ENCODE data around the gene ADIPOR2.

ADIPOR2 gene

GRCh38 chr12:1716215-1716862, 25.5 kb downstream of the ADIPOR2 start:
- Histone ChIP-seq H3K36me3 (ENCODE audit: insufficient read depth, insufficient read length, low read length) (peaks cover 26% of the 10 kb centered on the region), H3K9me3 (ENCODE audit: insufficient read depth, low read length) (peaks cover 47% of the 10 kb centered on the region; the same call in 1 of the 2 replicates), H3K27me3 (ENCODE audit: insufficient read depth, insufficient read length) (no peaks in the 10 kb centered on the region), H3K4me3 (ENCODE audit: insufficient read length, low read depth) (no peak overlapping the region), H3K9ac (ENCODE audit: insufficient read length, low read depth) (no peak overlapping the region), H3K4me1 (ENCODE audit: insufficient read depth, insufficient read length) (peaks cover 2% of the 10 kb centered on the region)
- TF ChIP-seq ZNF274 (IDR thresholded peaks at IDR 0.05; ENCODE audit: low read depth, low read length), result no peak
- TF ChIP-seq SUZ12 (IDR thresholded peaks at IDR 0.05; ENCODE audit: extremely low read depth, insufficient read depth, insufficient read length), result no peak
- TF ChIP-seq YY1 (IDR thresholded peaks at IDR 0.05; ENCODE audit: insufficient read depth, insufficient read length), result no peak
- DNase-seq (ENCODE audit: low read depth, low spot score), result no peak

GRCh38 chr12:1716911-1717310, 26.0 kb downstream of the ADIPOR2 start:
- no peak overlapping the region for H3K4me3 ChIP-seq (ENCODE audit: insufficient read length, low read depth)
- no peak for DNase-seq (ENCODE audit: low read depth, low spot score)
- peaks cover 5% of the 10 kb centered on the region for H3K4me1 ChIP-seq (ENCODE audit: insufficient read depth, insufficient read length)
- peaks cover 47% of the 10 kb centered on the region; the same call in 1 of the 2 replicates for H3K9me3 ChIP-seq (ENCODE audit: insufficient read depth, low read length)
- peaks cover 26% of the 10 kb centered on the region for H3K36me3 ChIP-seq (ENCODE audit: insufficient read depth, insufficient read length, low read length)
- H3K9ac ChIP-seq (ENCODE audit: insufficient read length, low read depth), result no peak overlapping the region
- TF ChIP-seq ZNF274 (IDR thresholded peaks at IDR 0.05; ENCODE audit: low read depth, low read length) (no peak), SUZ12 (IDR thresholded peaks at IDR 0.05; ENCODE audit: extremely low read depth, insufficient read depth, insufficient read length) (no peak), YY1 (IDR thresholded peaks at IDR 0.05; ENCODE audit: insufficient read depth, insufficient read length) (no peak)
- H3K27me3 ChIP-seq (ENCODE audit: insufficient read depth, insufficient read length), result no peaks in the 10 kb centered on the region

- DNase-seq (ENCODE audit: low read depth, low spot score), result no peak
- no peak overlapping the region for H3K4me3 ChIP-seq (ENCODE audit: insufficient read length, low read depth)
- H3K9ac ChIP-seq (ENCODE audit: insufficient read length, low read depth), result no peak overlapping the region
- peaks cover 5% of the 10 kb centered on the region for H3K4me1 ChIP-seq (ENCODE audit: insufficient read depth, insufficient read length)
- peaks cover 31% of the 10 kb centered on the region; the same call in 1 of the 2 replicates for H3K9me3 ChIP-seq (ENCODE audit: insufficient read depth, low read length)
- H3K36me3 ChIP-seq (ENCODE audit: insufficient read depth, insufficient read length, low read length), result peaks cover 14% of the 10 kb centered on the region
- no peak for TF ChIP-seq SUZ12 (IDR thresholded peaks at IDR 0.05; ENCODE audit: extremely low read depth, insufficient read depth, insufficient read length)
- no peak for TF ChIP-seq ZNF274 (IDR thresholded peaks at IDR 0.05; ENCODE audit: low read depth, low read length)
- no peak for TF ChIP-seq YY1 (IDR thresholded peaks at IDR 0.05; ENCODE audit: insufficient read depth, insufficient read length)
- no peaks in the 10 kb centered on the region for H3K27me3 ChIP-seq (ENCODE audit: insufficient read depth, insufficient read length)
Measured at GRCh38 chr12:1719139-1719538, 28.3 kb downstream of the ADIPOR2 start.

- peak; percentile 59 for DNase-seq (ENCODE audit: low read depth, low spot score)
- peaks cover 17% of the 10 kb centered on the region; the same call in 1 of the 2 replicates for H3K9me3 ChIP-seq (ENCODE audit: insufficient read depth, low read length)
- H3K27me3 ChIP-seq (ENCODE audit: insufficient read depth, insufficient read length), result no peaks in the 10 kb centered on the region
- no peak overlapping the region for H3K9ac ChIP-seq (ENCODE audit: insufficient read length, low read depth)
- H3K36me3 ChIP-seq (ENCODE audit: insufficient read depth, insufficient read length, low read length), result peaks cover 14% of the 10 kb centered on the region
- peaks cover 5% of the 10 kb centered on the region for H3K4me1 ChIP-seq (ENCODE audit: insufficient read depth, insufficient read length)
- TF ChIP-seq ZNF274 (IDR thresholded peaks at IDR 0.05; ENCODE audit: low read depth, low read length), result no peak
- TF ChIP-seq YY1 (IDR thresholded peaks at IDR 0.05; ENCODE audit: insufficient read depth, insufficient read length), result no peak
- no peak for TF ChIP-seq SUZ12 (IDR thresholded peaks at IDR 0.05; ENCODE audit: extremely low read depth, insufficient read depth, insufficient read length)
- H3K4me3 ChIP-seq (ENCODE audit: insufficient read length, low read depth), result no peak overlapping the region
Measured at GRCh38 chr12:1720494-1720893, 29.6 kb downstream of the ADIPOR2 start.

- TF ChIP-seq YY1 (IDR thresholded peaks at IDR 0.05; ENCODE audit: insufficient read depth, insufficient read length), result no peak
- no peak for TF ChIP-seq ZNF274 (IDR thresholded peaks at IDR 0.05; ENCODE audit: low read depth, low read length)
- TF ChIP-seq SUZ12 (IDR thresholded peaks at IDR 0.05; ENCODE audit: extremely low read depth, insufficient read depth, insufficient read length), result no peak
- no peak overlapping the region for H3K9ac ChIP-seq (ENCODE audit: insufficient read length, low read depth)
- H3K4me3 ChIP-seq (ENCODE audit: insufficient read length, low read depth), result no peak overlapping the region
- H3K36me3 ChIP-seq (ENCODE audit: insufficient read depth, insufficient read length, low read length), result peaks cover 17% of the 10 kb centered on the region
- peaks cover 5% of the 10 kb centered on the region for H3K4me1 ChIP-seq (ENCODE audit: insufficient read depth, insufficient read length)
- peaks cover 14% of the 10 kb centered on the region; the same call in 1 of the 2 replicates for H3K9me3 ChIP-seq (ENCODE audit: insufficient read depth, low read length)
- DNase-seq (ENCODE audit: low read depth, low spot score), result no peak
- no peaks in the 10 kb centered on the region for H3K27me3 ChIP-seq (ENCODE audit: insufficient read depth, insufficient read length)
Measured at GRCh38 chr12:1723721-1724120, 32.9 kb downstream of the ADIPOR2 start.

GRCh38 chr12:1724250-1724649, 33.4 kb downstream of the ADIPOR2 start:
- TF ChIP-seq ZNF274 (IDR thresholded peaks at IDR 0.05; ENCODE audit: low read depth, low read length), result no peak
- Histone ChIP-seq H3K27me3 (ENCODE audit: insufficient read depth, insufficient read length) (no peaks in the 10 kb centered on the region), H3K4me3 (ENCODE audit: insufficient read length, low read depth) (no peak overlapping the region), H3K9ac (ENCODE audit: insufficient read length, low read depth) (no peak overlapping the region), H3K9me3 (ENCODE audit: insufficient read depth, low read length) (peaks cover 14% of the 10 kb centered on the region; the same call in 1 of the 2 replicates), H3K36me3 (ENCODE audit: insufficient read depth, insufficient read length, low read length) (peaks cover 17% of the 10 kb centered on the region), H3K4me1 (ENCODE audit: insufficient read depth, insufficient read length) (peaks cover 5% of the 10 kb centered on the region)
- DNase-seq (ENCODE audit: low read depth, low spot score), result no peak

- no peaks in the 10 kb centered on the region for H3K27me3 ChIP-seq (ENCODE audit: insufficient read depth, insufficient read length)
- H3K4me3 ChIP-seq (ENCODE audit: insufficient read length, low read depth), result no peak overlapping the region
- no peak overlapping the region for H3K9ac ChIP-seq (ENCODE audit: insufficient read length, low read depth)
- DNase-seq (ENCODE audit: low read depth, low spot score), result no peak
- no peaks in the 10 kb centered on the region for H3K9me3 ChIP-seq (ENCODE audit: insufficient read depth, low read length)
- peaks cover 17% of the 10 kb centered on the region for H3K36me3 ChIP-seq (ENCODE audit: insufficient read depth, insufficient read length, low read length)
- peaks cover 1% of the 10 kb centered on the region for H3K4me1 ChIP-seq (ENCODE audit: insufficient read depth, insufficient read length)
- TF ChIP-seq SUZ12 (IDR thresholded peaks at IDR 0.05; ENCODE audit: extremely low read depth, insufficient read depth, insufficient read length), result no peak
- TF ChIP-seq YY1 (IDR thresholded peaks at IDR 0.05; ENCODE audit: insufficient read depth, insufficient read length), result no peak
- TF ChIP-seq ZNF274 (IDR thresholded peaks at IDR 0.05; ENCODE audit: low read depth, low read length), result no peak
Measured at GRCh38 chr12:1726753-1727152, 35.9 kb downstream of the ADIPOR2 start.
